A172 (cell line): ENCODE results near the gene DHRSX. TPM values are rescaled to one million over a fixed set of nuclear protein-coding genes. Genes with fewer than 3 reads are reported as not detected.
"Not testable (repeated sequence)": the region's sequence is repeated elsewhere in the genome, so short reads cannot be mapped to it uniquely, and the experiment has no call there.

ENCODE experiments used
- DNase-seq: peaks from one replicate; pipeline ENCODE4 v3.0.0-alpha.2; 2015; ENCODE audit warnings: low spot score
- total RNA-seq: library from RNA; depleted of rRNA; stranded (reverse); fragments of >200 nt; shearing (Covaris generic); gene quantifications from 2 replicates; pipeline ENCODE4 v1.2.3, GENCODE V29; 2014

The DHRSX gene
- total RNA-seq, 1 experiment from 2014 or later = 47.2 TPM

DNA sequence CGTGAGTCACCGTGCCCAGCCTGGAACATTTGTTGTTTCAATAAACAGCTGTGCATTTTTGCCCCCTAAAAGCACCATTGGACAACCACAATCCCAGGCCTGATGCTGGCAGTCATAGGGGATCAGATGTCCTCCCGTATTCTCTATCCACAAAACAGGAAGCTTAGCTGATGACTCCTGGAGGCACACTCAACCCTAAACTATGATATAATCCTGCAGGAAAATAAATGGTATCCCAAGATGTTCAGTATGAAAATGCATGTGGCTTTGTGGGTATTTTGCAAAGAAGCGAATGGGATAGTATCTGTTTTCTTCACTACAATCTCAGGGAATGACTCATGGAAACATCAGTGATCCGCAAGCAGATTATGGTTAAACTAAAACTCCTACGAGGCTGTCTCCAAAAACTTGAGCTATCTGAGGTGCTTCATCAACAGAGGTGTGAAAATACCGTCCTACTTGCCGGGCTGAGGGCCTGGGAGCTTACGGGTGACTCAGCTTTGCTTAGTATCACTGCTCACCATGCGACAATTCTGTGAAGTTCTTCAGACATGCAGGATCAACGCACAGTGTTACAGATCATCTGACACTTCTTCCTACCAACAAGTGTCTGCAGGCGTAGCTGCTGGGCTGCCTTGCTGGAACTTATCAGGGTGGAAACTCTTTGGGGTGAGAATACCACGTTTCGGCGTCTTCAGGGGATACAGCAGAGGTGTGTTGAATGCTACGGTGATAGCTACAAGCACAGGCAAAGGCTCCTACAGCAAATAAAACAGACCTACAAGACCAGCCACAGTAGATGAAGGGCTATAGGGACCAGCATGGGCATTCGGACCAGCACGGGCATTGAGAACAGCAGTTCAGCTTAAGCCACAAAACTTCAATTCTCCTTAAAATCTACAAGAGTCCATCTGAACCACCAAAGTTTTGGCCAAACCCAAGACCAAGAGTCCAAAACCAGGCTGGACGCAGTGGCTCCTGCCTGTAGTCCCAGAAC is 148.5 kb downstream of the DHRSX start:
- DNase-seq = peak; percentile 98

DNA sequence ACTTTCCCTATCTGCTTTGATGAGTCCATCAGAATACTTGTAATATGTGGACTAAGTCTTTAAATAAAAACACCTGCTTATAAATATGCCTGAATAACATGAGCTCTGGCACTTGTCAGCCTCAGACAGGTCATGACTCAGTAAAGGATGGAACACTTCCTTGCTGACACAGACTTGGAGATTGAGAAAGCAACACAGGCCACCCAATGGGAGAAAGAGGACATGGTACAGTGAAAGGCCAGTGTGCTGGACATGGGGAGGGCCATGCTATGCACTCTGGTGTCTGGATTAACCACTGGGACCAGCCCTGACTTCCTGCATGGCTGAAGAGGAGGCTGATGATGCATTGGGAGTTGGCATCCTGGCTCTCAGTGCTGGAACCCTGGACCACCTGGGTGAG is 149.5 kb downstream of the DHRSX start:
- peak; percentile 92 for DNase-seq

DNA sequence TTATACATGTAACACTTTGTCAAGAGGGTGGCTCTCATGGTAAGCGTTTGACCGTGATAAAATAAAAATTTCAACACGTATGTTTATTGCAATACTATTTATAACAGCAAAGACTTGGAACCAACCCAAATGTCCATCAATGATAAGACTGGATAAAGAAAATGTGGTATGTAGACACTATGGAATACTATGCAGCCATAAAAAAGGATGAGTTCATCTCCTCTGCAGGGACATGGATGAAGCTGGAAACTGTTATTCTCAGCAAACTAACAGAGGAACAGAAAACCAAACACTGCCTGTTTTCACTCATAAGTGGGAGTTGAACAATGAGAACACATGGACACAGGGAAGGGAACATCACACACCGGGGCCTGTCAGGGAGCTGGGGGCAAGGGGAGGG is 150.1 kb downstream of the DHRSX start:
- DNase-seq = not testable (repeated sequence)

DNA sequence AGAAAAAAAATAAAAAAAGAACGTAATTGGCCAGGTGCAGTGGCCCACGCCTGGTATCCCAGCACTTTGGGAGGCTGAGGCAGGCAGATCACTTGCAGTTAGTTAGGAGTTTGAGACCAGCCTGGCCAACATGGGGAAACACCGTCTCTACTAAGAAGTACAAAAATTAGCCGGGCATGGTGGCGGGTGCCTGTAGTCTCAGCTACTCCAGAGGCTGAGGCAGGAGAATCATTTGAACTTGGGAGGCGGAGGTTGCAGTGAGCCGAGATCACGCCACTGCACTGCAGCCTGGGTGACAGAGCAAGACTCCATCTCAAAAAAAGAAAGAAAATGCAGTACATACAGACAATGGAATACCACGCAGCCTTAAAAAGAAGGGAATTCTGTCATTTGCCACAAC is 150.7 kb downstream of the DHRSX start:
- DNase-seq = not testable (repeated sequence)

DNA sequence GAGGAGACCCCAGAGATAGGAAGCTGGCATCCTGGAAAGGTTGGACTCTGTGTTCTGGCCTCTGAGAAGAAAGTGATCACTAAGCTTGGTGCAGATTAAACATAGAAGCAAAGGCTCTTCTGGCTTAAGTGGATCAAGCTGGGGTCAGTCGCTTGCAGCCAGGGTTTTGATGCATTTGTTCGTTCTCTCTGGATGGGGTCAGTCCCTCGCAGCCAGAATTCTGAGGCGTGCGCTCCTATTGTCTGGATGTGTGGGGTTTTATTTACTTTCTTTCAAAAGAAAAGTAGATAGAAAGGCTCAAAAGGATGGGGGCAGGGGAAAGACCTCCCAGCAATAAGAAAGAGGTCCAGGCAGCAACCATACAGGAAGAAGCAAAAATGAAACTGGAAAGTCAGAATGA is 152.6 kb downstream of the DHRSX start:
- DNase-seq = no peak

DNA sequence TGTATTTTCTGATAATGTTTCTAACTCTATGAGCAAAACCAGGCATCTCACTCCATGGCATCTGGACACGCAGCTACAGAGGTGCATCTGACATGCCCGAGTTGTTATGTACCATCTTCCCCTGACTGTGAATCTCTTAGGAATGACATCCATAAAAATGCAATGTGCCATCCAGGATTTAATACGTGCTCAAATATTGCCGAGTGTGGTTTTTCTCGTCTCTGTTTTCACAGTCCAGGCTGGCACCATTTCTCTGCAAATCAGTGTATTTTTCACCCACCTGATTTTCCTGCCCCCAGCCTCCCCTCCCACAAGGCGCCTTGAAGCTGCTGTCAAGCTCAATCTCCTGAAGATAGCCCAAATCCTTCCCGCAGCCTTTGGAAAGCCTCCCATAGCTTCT is 154.6 kb downstream of the DHRSX start:
- DNase-seq = no peak

DNA sequence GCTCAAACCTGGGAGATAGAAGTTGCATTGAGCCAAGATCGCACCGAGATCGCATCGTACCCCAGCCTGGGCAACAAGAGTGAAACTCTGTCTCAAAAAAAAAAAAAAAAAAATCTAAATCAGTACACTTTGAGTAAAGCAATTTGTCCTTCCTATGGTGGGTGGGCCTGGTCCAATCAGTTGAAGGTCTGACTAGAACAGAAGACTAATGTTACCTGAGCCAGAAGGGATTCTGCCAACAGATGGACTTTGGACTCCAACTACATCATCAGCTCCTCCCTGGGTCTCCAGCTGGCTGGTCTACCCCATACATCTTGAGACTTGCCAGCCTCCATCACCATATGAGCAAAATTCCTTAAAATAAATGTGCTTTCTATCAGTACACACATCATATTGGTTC is 155.2 kb downstream of the DHRSX start:
- DNase-seq = no peak

DNA sequence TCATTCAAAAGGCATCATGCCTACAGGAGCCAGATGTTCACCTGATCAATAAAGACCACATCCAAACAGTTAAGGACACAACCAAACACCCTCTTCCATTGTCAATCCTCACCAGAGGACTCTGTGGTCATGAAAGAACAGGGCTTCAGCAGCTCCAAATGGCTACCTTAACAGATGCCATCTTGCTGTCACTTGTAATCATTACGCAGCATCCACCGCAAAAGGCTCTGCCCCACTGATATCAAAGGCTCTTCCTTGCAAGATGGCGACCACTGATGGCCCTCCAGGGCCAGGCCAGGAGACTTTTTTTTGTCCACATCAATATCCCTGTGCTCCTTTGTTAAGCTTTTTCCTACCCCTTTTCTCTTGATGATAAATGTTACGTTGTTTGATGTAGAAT is 157.4 kb downstream of the DHRSX start:
- no peak for DNase-seq

DNA sequence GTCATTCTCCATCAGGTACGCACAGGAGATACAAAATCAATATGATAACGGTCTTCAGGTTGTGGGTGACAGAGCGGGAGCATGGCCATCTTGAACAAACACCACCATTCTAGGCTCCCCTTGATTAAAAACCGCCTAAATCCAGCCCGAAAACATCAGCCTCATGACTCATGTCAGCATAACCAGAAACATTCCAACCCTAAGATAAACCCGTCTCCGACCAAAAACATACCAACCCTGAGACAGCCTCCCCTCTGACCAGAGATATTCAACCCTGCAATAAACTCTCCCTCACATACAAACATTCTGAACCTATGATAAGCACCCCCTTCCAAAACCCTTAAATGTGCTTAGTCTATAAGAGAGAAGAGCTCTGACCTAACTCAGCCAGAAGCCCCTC is 157.9 kb downstream of the DHRSX start:
- peak; percentile 77 for DNase-seq

DNA sequence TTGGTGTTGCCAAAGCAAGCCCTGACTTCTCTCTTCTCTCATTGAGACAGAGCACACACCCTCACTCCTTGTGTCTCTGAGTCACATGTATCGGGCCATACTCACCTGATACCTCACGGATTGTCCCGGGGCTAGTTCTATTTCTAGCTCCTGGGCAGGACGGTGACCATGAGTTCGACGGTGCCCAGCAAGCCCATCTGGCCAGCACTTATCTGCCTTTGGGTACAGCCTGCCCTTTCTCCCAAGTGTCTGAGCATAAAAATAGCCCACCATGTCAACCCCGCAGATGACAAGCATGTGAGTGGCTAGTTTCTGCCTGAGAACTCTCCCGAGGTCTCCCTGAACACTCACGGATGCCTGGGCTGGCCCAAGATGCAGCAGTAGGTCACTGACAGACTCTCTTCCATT is 158.5 kb downstream of the DHRSX start:
- DNase-seq = no peak

DNA sequence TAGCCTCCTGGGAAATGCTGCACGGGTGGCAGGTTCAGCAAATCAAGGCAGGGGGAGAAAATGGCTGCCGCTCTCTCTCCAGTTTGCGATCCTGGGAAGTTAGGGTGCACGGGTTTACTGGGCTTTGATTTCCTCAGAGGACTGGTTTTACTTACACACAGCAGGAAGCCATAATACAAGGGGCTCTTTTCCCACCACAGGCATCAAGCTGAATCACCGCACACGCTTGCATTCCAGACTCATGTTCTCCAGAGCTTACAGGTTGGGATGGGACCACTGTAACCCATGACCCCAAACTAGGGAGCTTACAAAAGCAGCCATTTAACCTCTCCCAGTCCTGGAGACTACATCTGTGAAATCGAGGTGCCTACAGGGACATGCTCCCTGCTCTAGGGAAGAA is 159.8 kb downstream of the DHRSX start:
- DNase-seq = no peak

DNA sequence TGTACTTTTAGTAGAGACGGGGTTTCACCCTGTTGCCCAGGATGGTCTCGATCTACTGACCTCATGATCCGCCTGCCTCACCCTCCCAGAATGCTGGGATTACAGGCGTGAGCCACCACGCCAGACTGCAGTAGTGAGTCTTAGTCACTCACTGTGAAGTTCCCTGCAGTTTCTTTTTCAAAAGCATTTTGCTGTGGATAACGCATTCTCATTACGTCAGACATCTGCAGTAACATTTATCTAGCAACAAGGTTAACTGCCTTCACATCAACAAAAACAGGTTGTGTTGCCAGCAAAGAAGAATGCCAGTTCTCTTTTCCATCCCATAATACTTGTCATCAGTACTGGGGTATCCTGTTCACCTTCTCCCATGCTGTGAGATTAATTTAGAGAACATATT is 164.6 kb downstream of the DHRSX start:
- DNase-seq = no peak

DNA sequence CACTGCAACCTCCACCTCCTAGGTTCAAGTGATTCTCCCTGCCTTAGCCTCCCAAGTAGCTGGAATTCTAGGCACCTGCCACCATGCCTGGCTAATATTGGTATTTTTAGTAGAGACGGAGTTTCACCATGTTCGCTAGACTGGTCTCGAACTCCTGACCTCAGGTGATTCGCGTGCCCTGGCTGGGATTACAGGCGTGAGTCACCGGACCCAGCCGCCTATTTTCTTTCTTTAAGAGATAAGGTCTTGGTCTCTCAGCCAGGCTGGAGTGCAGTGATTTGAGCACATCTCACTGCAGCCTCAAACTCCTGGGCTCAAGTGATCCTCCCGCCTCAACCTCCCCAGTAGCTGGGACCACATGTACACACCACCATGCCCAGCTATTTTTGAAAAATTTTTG is 166.5 kb downstream of the DHRSX start:
- peak; percentile 40 for DNase-seq

DNA sequence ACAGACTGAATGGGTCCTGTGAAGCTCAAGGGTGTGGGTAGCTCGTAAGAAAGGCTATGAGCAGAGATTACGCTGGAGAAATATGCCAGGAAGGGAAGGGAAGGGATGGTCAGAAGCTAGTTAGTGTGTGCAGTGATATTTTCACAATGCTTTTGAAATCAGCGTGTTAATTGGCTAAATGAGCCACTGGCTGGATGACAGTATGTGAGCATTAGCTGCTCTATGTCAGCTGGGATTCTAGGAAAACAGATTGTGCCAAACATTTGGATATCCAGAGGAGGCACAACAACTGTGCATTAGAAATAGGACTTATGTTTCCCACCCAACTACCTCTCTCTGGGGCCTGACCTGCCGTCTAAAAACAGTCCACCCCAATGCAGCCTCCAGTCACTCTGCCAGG is 168.5 kb downstream of the DHRSX start:
- DNase-seq = no peak

DNA sequence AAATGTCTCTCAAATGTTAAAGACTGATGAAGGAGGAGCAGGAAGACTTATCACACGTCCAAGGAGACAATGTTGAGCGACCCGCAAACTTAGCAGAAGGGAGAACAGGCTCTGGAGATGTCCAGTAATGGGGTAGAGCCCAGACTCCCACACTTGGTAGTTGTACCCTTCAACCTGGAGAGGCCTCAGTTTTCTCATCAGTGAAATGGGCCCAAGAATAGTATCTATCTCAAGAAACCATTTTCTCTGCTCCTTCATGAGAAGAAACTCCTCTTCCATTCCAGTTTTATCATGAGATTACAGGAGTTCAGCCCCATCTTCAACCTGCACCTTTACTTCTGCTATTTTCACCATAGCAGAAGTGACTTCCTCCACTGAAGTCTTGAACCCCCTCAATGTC is 169.9 kb downstream of the DHRSX start:
- DNase-seq = no peak

DNA sequence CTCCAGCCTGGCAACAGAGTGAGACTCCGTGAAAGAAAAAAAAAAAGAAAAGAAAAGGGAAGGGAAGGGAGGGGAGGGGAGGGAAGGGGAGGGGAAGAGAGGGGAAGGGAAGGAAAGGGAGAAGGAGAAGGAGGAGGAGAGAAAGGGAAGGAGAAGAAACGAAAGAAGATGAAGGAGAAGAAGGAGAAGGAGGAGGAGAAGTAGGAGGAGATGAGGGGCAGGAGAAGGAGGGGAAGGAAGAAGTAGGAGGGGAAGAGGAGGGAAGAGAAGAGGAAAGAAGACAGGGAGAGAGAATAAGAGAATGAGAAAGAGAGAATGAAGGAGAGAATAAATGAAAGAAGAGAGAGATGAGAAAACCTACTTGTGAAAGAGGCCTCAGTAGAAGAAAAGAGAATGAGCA is 170.3 kb downstream of the DHRSX start:
- DNase-seq = no peak

DNA sequence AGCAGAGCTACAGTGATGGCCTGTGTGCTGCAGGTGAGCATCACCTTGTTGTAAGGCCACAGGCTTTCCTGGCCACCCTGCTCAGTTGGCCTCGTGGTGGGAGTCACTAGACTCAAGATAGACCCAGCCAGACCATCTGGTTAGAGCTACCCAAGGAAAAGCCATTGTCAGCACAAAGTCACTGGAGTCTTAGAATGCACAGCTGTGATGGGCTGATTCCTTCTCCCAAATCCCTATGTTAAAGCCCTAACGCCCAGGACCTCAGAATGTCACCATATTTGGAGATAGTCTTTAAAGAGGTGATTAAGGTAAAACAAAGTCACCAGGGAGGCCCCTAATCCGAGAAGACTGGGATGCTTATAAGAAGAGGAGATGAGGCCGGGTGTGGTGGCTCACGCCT is 173.4 kb downstream of the DHRSX start:
- no peak for DNase-seq

DNA sequence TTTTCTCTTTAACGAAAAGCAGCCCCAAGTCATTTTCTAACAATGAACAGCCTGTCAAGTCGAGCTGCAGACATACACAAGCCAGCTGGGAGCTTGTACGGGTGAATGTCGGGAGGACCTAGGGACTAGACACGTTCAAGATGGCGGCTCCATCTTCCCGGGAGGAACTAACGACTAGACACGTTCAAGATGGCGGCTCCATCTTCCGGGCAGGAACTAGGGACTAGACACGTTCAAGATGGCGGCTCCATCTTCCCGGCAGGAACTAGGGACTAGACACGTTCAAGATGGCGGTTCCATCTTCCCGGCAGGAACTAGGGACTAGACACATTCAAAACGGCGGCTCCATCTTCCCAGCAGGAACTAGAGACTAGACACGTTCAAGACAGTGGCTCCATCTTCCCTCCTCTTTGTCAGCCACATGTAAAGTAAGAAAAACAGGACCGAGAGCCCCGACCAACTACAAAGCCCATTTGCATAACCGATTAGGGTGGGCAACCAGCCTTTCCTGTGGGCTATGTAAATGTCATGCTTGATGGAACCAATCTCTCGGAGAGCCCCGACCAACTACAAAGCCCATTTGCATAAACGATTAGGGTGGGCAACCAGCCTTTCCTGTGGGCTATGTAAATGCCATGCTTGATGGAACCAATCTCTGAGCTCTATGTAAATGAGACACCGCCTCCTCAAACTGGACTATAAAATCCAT is 175.5 kb downstream of the DHRSX start:
- no peak for DNase-seq

DNA sequence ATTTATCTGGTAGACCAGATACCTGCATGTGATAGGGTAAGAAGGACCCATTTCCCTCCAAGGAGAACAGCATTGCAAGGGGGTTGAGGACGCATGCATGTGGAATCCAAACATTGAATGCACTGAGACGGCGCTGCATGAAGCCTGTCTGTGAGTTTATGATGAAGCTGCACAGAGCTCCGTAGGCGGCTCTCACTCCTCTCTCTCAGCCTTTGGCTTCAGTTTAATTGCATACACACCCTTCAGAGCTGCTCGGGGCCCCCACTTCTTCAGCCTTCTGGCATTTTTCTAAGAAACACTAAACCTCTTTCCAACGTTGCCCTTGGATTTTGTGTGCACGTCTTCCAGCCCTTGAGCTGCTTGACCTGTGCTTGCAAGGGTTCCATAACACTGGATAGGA is 176.6 kb downstream of the DHRSX start:
- no peak for DNase-seq

DNA sequence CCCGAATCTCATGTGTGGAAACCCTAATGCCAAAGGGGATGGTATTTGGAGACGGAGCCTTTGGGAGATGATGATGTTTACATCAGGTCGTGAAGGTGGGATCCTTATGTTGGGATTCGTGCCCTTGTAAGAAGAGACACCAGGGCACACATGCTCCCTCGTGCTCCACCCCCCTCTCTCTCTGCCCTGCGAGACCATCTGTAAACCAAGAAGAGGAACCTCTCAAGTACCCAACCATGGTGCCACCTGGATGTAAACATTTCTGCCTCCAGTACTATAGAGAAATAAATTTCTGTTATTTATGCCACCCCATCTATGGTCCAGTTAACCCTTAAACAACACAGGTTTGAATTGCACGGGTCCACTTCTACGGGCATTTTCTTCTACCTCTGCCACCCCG is 179.4 kb downstream of the DHRSX start:
- no peak for DNase-seq

DNA sequence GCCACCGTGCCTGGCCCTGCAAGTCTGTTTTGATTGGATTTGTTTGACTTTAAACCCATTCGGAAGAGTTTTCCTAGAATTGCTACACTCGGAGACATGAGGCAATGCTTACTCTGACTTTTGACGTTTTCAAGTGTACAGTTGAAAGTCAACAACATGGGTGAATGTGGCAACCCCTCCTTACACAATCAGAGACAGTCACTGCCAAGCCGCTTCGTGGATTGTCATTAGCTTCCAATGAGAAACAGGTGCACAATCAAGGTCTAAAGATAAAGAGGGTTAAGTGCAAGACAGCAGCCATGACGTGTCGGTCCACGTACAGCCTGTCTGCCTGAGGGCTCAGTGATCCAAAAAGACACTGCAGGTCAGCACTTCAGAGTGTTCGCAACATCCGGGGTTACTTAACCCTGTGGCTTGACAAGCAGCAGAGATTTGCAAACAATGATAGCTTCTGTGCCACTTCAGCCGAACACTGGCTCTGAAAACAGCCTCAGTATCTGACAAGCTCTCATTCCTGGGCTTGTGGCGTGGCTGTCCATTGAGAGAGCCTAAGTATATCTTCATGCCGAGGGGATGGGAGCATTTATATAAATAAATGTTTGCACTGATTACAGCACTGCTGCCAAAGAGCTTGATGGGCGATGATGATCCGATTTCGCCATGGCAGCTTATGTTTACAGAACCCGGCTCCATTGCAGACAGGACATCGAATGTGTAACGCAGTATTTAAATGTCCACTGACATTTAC is 180.0 kb downstream of the DHRSX start:
- no peak for DNase-seq

DNA sequence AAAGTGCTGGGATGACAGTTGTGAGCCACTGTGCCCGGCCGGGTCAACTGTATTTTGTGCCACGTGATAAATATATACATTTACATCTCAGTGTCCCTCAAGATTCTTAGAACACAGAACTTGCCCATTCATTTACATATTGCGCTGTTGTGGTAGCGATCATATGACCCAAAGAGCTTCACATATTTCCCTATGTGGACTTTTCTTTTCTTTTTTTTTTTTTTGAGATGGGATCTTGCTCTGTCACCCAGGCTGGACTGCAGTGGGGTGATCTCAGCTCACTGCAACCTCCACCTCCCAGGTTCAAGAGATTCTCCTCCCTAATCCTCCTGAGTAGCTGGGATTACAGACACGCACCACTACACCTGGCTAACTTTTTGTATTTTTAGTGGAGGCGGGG is 180.7 kb downstream of the DHRSX start:
- no peak for DNase-seq
